DND-41 (cell line): Measurements from ENCODE around the gene SLC25A26.

Experiments used
- ATAC-seq: fragments of 200-7000 bp; cut with Tn5 transposase; 3 replicates; pipeline ENCODE4 v1.9.1; 2021; ENCODE audit warnings: low read depth; ENCODE audit not compliant: insufficient read depth
- DNase-seq: peaks from one replicate; pipeline ENCODE4 v3.0.0-alpha.2; 2020
- H2AFZ ChIP-seq: 2 replicates; pipeline ENCODE4 v1.6.0; 2012; ENCODE audit warnings: low read depth, low read length
- H3K27ac ChIP-seq: 2 replicates; pipeline ENCODE4 v1.5.1; 2012; ENCODE audit warnings: low read length, inconsistent platforms
- H3K27me3 ChIP-seq: fragments of 200-600 bp; sonication (generic); 2 replicates; pipeline ENCODE4 v1.6.0; 2012; ENCODE audit warnings: low read length, mild to moderate bottlenecking, inconsistent platforms; ENCODE audit not compliant: insufficient read depth, poor library complexity
- H3K36me3 ChIP-seq: 2 replicates; pipeline ENCODE4 v1.5.1; 2012; ENCODE audit warnings: low read length, inconsistent platforms; ENCODE audit not compliant: insufficient read depth
- H3K4me1 ChIP-seq: 2 replicates; pipeline ENCODE4 v1.5.1; 2012; ENCODE audit warnings: mild to moderate bottlenecking, low read length; ENCODE audit not compliant: insufficient read depth
- H3K4me2 ChIP-seq: 2 replicates; pipeline ENCODE4 v1.6.0; 2012; ENCODE audit warnings: mild to moderate bottlenecking, moderate library complexity, low read length, inconsistent platforms; ENCODE audit not compliant: insufficient read depth
- H3K4me3 ChIP-seq, 2 experiments: fragments of 200-600 bp in 1 of 2; shearing (Covaris generic) in 1 of 2; 2 replicates each; pipeline ENCODE4 v1.5.1; 2012 to 2016; ENCODE audit warnings: inconsistent platforms in 2 of 2, low read length in 2 of 2, mild to moderate bottlenecking in 2 of 2, low read depth in 1 of 2, moderate library complexity in 1 of 2
- H3K79me2 ChIP-seq: 2 replicates; pipeline ENCODE4 v1.6.0; 2012; ENCODE audit warnings: low read length, inconsistent platforms; ENCODE audit not compliant: insufficient read depth
- H3K9ac ChIP-seq: 2 replicates; pipeline ENCODE4 v1.6.0; 2012; ENCODE audit warnings: low read depth, mild to moderate bottlenecking, inconsistent platforms, low read length, moderate library complexity
- H3K9me3 ChIP-seq: 2 replicates; pipeline ENCODE4 v1.5.1; 2012; ENCODE audit warnings: low read length, moderate library complexity, mild to moderate bottlenecking, inconsistent platforms; ENCODE audit not compliant: insufficient read depth, severe bottlenecking
- H4K20me1 ChIP-seq: 2 replicates; pipeline ENCODE4 v1.6.0; 2012; ENCODE audit warnings: low read length; ENCODE audit not compliant: insufficient read depth
- EZH2 ChIP-seq: IDR thresholded peaks from 3 replicates; pipeline ENCODE4 v1.6.1; 2012; ENCODE audit warnings: borderline replicate concordance, low read depth, mild to moderate bottlenecking, moderate library complexity, low read length, inconsistent platforms; ENCODE audit not compliant: severe bottlenecking
- TF ChIP-seq, protein P1 (sequence below): IDR thresholded peaks from 2 replicates; pipeline ENCODE4 v1.5.1; 2012; ENCODE audit warnings: borderline replicate concordance, low read length, moderate library complexity, mild to moderate bottlenecking; ENCODE audit not compliant: poor library complexity, severe bottlenecking; ENCODE audit errors: extremely low read depth

The SLC25A26 gene

DNA sequence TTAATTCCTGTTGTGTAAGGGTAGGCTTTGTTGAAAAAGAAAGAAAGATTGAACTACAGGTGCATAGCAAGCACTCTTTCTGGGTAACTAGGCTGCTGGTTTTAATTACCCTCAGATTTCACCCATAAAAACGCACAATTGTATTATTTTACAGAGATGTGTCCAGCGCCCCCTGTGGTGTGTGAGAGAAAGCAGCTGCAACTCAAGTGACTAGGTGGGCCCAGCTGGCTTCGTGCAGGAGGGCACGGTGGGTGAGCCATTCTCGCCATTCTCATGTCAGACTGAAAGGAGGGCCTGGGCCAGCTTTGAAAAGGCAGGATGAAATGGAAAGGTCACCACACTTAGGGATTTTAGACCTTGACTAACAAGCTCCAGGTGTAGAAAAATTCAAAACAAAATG is 157.5 kb downstream of the SLC25A26 start:
- H3K36me3 ChIP-seq: peaks cover 72% of the 10 kb centered on the region

DNA sequence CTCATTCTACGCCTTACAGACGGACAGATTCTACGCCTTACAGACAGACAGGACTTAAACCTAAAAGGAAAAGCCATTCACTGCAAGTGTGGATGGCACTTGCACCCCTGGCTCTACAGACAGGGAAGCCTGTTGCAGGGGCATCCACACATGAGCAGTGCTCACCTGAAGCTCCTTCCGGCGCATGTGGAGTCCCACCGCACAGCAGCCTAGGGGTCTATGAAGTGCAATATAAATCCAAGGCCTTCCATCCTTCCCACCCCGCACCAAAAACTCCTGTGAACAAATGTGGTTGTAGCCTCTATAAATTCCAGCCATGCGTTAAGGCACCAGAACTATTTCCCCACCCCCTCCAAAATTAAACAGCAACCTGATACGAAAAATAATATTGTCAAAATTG is 158.8 kb downstream of the SLC25A26 start:
- H3K36me3 ChIP-seq: peaks cover 85% of the 10 kb centered on the region

More for the DNA sequence above, 157.5 kb downstream of the SLC25A26 start:
- ATAC-seq (peak; percentile 64; the same call in 2 of the 3 replicates), DNase-seq (peak; percentile 24)
- Histone ChIP-seq H3K9me3 (no peaks in the 10 kb centered on the region), H3K4me2 (no peak overlapping the region), H3K27ac (peak overlapping the region; percentile 57), H3K4me3 (no peak overlapping the region), H2AFZ (no peak overlapping the region), H4K20me1 (0 out of 2 replicates have a peak, but pooled peaks cover 2% of the 10 kb centered on the region), H3K4me1 (peaks cover 16% of the 10 kb centered on the region), H3K9ac (no peak overlapping the region), H3K79me2 (no peaks in the 10 kb centered on the region), H3K27me3 (no peaks in the 10 kb centered on the region)
- TF ChIP-seq EZH2: no peak
- TF ChIP-seq, protein P1, sequence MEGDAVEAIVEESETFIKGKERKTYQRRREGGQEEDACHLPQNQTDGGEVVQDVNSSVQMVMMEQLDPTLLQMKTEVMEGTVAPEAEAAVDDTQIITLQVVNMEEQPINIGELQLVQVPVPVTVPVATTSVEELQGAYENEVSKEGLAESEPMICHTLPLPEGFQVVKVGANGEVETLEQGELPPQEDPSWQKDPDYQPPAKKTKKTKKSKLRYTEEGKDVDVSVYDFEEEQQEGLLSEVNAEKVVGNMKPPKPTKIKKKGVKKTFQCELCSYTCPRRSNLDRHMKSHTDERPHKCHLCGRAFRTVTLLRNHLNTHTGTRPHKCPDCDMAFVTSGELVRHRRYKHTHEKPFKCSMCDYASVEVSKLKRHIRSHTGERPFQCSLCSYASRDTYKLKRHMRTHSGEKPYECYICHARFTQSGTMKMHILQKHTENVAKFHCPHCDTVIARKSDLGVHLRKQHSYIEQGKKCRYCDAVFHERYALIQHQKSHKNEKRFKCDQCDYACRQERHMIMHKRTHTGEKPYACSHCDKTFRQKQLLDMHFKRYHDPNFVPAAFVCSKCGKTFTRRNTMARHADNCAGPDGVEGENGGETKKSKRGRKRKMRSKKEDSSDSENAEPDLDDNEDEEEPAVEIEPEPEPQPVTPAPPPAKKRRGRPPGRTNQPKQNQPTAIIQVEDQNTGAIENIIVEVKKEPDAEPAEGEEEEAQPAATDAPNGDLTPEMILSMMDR: peak; percentile 65

DNA sequence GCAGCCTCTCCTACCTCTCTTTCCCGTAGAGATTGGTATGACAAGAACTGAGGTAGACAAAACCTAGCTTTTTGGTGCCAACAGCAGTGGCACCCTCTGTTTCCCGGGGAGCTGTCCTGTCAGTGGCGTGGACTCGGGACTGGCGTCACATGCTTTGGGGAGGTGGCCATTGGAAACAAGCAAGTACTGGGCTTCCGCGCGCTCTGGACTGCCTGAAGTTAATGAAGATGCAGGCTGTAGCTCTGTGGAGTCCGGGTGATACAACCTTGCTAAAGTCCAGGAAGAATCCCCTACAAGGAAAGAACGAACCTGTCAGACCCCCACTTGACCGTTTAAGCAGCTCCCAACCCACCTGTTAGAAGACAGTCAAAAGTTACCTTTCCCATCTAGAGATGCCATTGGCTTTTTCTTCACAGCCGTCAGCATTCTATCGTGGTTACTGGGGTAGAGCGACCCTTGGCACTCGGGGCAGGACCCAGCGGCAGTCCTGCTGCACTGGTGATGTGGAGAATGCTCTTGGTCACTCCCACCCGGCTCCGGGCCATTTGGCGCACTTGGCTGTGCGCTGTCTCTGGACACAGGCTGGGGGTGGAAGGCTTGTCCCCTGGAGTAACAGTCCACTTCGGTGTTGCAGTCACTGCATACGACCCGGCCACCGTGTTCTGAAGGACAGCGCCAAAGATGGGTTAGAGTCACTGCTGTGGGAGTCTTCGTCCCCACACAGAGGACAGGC is 159.6 kb downstream of the SLC25A26 start:
- DNase-seq (no peak), ATAC-seq (no peak)
- TF ChIP-seq, protein P1: no peak
- TF ChIP-seq EZH2: no peak
- H3K9ac ChIP-seq: no peak overlapping the region
- H3K27ac ChIP-seq: no peak overlapping the region
- no peak overlapping the region for H3K4me2 ChIP-seq
- H3K4me3 ChIP-seq: no peak overlapping the region
- H3K9me3 ChIP-seq: peaks cover 1% of the 10 kb centered on the region
- no peaks in the 10 kb centered on the region for H3K79me2 ChIP-seq
- H4K20me1 ChIP-seq: peaks cover 2% of the 10 kb centered on the region; the same call in 1 of the 2 replicates
- no peak overlapping the region for H2AFZ ChIP-seq
- H3K36me3 ChIP-seq: peaks cover 92% of the 10 kb centered on the region
- no peaks in the 10 kb centered on the region for H3K27me3 ChIP-seq
- peaks cover 16% of the 10 kb centered on the region for H3K4me1 ChIP-seq

More for the DNA sequence above, 158.8 kb downstream of the SLC25A26 start:
- ATAC-seq (no peak), DNase-seq (no peak)
- Histone ChIP-seq H2AFZ (no peak overlapping the region), H3K79me2 (no peaks in the 10 kb centered on the region), H3K27ac (no peak overlapping the region), H3K9ac (no peak overlapping the region), H4K20me1 (peaks cover 2% of the 10 kb centered on the region; the same call in 1 of the 2 replicates), H3K4me1 (peaks cover 16% of the 10 kb centered on the region), H3K9me3 (no peaks in the 10 kb centered on the region), H3K4me3 (no peak overlapping the region), H3K27me3 (no peaks in the 10 kb centered on the region), H3K4me2 (no peak overlapping the region)
- TF ChIP-seq, protein P1: no peak
- no peak for TF ChIP-seq EZH2
